Mesenchymal stem cell (in vitro differentiated cells and primary cell): ENCODE measurements around the gene PIN4.

Source experiments
- DNase-seq: peaks from one replicate; pipeline ENCODE4 v3.0.0-alpha.2; 2013
- H2AFZ ChIP-seq: one replicate; pipeline ENCODE4 v1.6.1; 2013; ENCODE audit warnings: low read depth, mild to moderate bottlenecking, control low read depth, inconsistent platforms, low read length, moderate library complexity
- H2AK5ac ChIP-seq: 2 replicates; pipeline ENCODE4 v1.6.1; 2013; ENCODE audit warnings: low read length, moderate library complexity, mild to moderate bottlenecking, inconsistent platforms; ENCODE audit not compliant: severe bottlenecking
- H2BK120ac ChIP-seq: one replicate; pipeline ENCODE4 v1.6.1; 2013; ENCODE audit warnings: low read depth, mild to moderate bottlenecking, inconsistent platforms, low read length, moderate library complexity
- H2BK12ac ChIP-seq, 2 experiments: one replicate each; pipeline ENCODE4 v1.6.1; 2013; ENCODE audit warnings: inconsistent platforms in 2 of 2, low read length in 2 of 2, mild to moderate bottlenecking in 2 of 2, moderate library complexity in 2 of 2, control low read depth in 1 of 2
- H2BK15ac ChIP-seq: one replicate; pipeline ENCODE4 v1.6.1; 2013; ENCODE audit warnings: mild to moderate bottlenecking, low read depth, inconsistent platforms; ENCODE audit not compliant: poor library complexity, severe bottlenecking
- H2BK5ac ChIP-seq: 2 replicates; pipeline ENCODE4 v1.6.1; 2013; ENCODE audit warnings: low read depth, mild to moderate bottlenecking, low read length, control low read depth, inconsistent platforms; ENCODE audit not compliant: poor library complexity, severe bottlenecking
- H3K14ac ChIP-seq, 2 experiments: one replicate each; pipeline ENCODE4 v1.6.1; 2013; ENCODE audit warnings: inconsistent platforms in 2 of 2, low read length in 2 of 2, control low read depth in 1 of 2, mild to moderate bottlenecking in 1 of 2, moderate library complexity in 1 of 2
- H3K18ac ChIP-seq, 2 experiments: one replicate each; pipeline ENCODE4 v1.6.1; 2013; ENCODE audit warnings: inconsistent platforms in 2 of 2, low read length in 2 of 2, control low read depth in 1 of 2, low read depth in 1 of 2, mild to moderate bottlenecking in 1 of 2
- H3K23ac ChIP-seq, 2 experiments: one replicate each; pipeline ENCODE4 v1.6.1; 2013; ENCODE audit warnings: inconsistent platforms in 2 of 2, low read length in 2 of 2, mild to moderate bottlenecking in 2 of 2, moderate library complexity in 2 of 2, control low read depth in 1 of 2
- H3K27ac ChIP-seq: 2 replicates; pipeline ENCODE4 v1.5.1; 2013; ENCODE audit warnings: mild to moderate bottlenecking, moderate library complexity, low read length, control low read depth, inconsistent platforms; ENCODE audit not compliant: poor library complexity, severe bottlenecking
- H3K27me3 ChIP-seq, 2 experiments: 2 replicates each; pipeline versions ENCODE4 v1.6.1 to v1.7.0; 2013; ENCODE audit warnings: low read length in 2 of 2, mild to moderate bottlenecking in 2 of 2, moderate library complexity in 2 of 2, control low read depth in 1 of 2, inconsistent platforms in 1 of 2; ENCODE audit not compliant: control insufficient read depth in 1 of 2, insufficient read depth in 1 of 2
- H3K36me3 ChIP-seq, 2 experiments: 2 replicates each; pipeline versions ENCODE4 v1.6.1 to v1.7.0; 2013; ENCODE audit warnings: low read length in 2 of 2, control low read depth in 1 of 2, inconsistent platforms in 1 of 2, low read depth in 1 of 2, mild to moderate bottlenecking in 1 of 2; ENCODE audit not compliant: insufficient read depth in 2 of 2, control insufficient read depth in 1 of 2
- H3K4ac ChIP-seq, 2 experiments: one replicate each; pipeline ENCODE4 v1.6.1; 2013; ENCODE audit warnings: inconsistent platforms in 2 of 2, low read length in 2 of 2, mild to moderate bottlenecking in 2 of 2, moderate library complexity in 2 of 2, control low read depth in 1 of 2, low read depth in 1 of 2
- H3K4me1 ChIP-seq: 2 replicates; pipeline ENCODE4 v1.6.1; 2013; ENCODE audit warnings: low read depth, low read length, control low read depth; ENCODE audit not compliant: control insufficient read depth, insufficient read depth
- H3K4me2 ChIP-seq: 2 replicates; pipeline ENCODE4 v1.6.1; 2013; ENCODE audit warnings: low read length, mild to moderate bottlenecking, inconsistent platforms; ENCODE audit not compliant: poor library complexity, severe bottlenecking
- H3K4me3 ChIP-seq, 2 experiments: 2 replicates each; pipeline versions ENCODE4 v1.5.1 to v1.7.0; 2013; ENCODE audit warnings: low read length in 2 of 2, mild to moderate bottlenecking in 2 of 2, control low read depth in 1 of 2, low read depth in 1 of 2; ENCODE audit not compliant: insufficient read depth in 1 of 2
- H3K79me1 ChIP-seq: replicated peaks from 2 replicates; pipeline ENCODE4 v1.6.1; 2013; ENCODE audit warnings: mild to moderate bottlenecking, control low read depth, low read length, inconsistent platforms; ENCODE audit not compliant: poor library complexity, severe bottlenecking
- H3K9ac ChIP-seq: 2 replicates; pipeline ENCODE4 v1.7.0; 2013; ENCODE audit warnings: mild to moderate bottlenecking, low read length, moderate library complexity
- H3K9me3 ChIP-seq: 2 replicates; pipeline ENCODE4 v1.7.0; 2013; ENCODE audit warnings: mild to moderate bottlenecking, low read length; ENCODE audit not compliant: control insufficient read depth
- H4K8ac ChIP-seq: one replicate; pipeline ENCODE4 v1.6.1; 2013; ENCODE audit warnings: inconsistent platforms, mild to moderate bottlenecking, low read length, moderate library complexity
- H4K91ac ChIP-seq: one replicate; pipeline ENCODE4 v1.6.1; 2013; ENCODE audit warnings: mild to moderate bottlenecking, low read length, inconsistent platforms
- WGBS: methylation state at CpG from one replicate; pipeline ENCODE4 v1.1.7; 2013; ENCODE audit warnings: mixed read lengths; 5-methylcytosine and 5-hydroxymethylcytosine counted together

Gene PIN4

DNA sequence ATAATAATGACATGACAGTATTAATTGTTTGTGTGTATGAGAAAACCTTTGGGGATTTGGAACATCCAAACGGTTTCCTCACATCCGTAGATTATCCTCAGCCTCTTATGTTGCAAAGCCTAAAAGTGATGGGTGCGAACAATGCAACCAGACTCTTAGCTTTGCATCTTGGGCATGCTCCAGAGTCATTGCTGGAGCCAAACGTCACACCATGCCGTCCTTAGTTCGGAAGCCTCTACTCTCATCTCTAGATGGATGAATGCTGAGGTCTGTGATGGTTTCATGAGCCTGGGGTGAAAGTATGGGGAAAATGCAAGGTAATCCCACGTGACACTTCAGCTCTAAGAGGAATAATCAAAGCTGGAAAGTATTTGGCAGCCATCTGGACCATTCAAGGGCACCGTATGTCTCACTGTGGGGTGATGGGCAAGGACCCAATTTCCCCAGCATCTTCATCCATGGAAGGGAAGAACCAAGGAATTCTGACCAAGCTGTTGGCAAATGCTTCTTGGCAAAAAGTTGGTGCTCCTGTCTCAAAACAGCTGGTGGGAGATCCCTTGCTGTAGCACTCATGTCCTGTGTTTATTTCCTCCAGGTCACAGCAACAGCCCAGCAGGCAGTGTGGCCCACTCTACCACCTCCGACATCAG lies 43.6 kb upstream of the PIN4 start:
- Histone ChIP-seq H3K27me3 (peaks cover 0 to 55% of the 10 kb centered on the region in 2 experiments), H4K8ac (no peak overlapping the region), H3K9me3 (no peaks in the 10 kb centered on the region), H3K4ac (no peak overlapping the region), H2BK15ac (no peak overlapping the region), H3K4me1 (peaks cover 1% of the 10 kb centered on the region), H3K79me1 (no peaks in the 10 kb centered on the region), H3K36me3 (peaks cover 17 to 39% of the 10 kb centered on the region in 2 experiments), H2BK120ac (no peak overlapping the region), H3K14ac (no peak overlapping the region), H2BK5ac (no peak overlapping the region), H4K91ac (no peak overlapping the region), H3K4me2 (no peak overlapping the region), H3K27ac (no peak overlapping the region), H2AK5ac (no peak overlapping the region), H2BK12ac (no peak overlapping the region), H3K4me3 (no peak overlapping the region), H3K18ac (no peak overlapping the region), H3K23ac (no peak overlapping the region), H2AFZ (no peak overlapping the region), H3K9ac (no peak overlapping the region)
- WGBS = 95% methylated on average over 8 of the region's 9 CpGs
- DNase-seq = no peak

DNA sequence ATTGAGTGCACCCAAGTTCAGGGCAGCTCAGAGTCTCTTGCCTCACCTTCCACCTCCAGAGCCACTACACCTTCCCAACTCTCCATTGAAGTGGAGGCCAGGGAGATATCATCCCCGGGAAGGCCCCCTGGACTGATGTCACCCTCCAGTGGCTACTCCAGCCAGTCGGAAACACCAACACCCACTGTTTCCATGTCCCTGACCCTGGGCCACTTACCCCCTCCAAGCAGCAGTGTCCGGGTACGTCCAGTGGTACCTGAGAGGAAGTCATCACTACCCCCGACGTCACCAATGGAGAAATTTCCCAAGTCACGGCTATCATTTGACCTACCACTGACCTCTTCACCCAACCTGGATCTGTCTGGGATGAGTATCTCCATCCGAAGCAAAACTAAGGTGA lies 42.0 kb upstream of the PIN4 start:
- Histone ChIP-seq H2BK120ac (no peak overlapping the region), H2BK15ac (no peak overlapping the region), H3K27ac (no peak overlapping the region), H3K4me2 (no peak overlapping the region), H3K9ac (no peak overlapping the region), H3K36me3 (peaks cover 17 to 48% of the 10 kb centered on the region in 2 experiments), H2AFZ (no peak overlapping the region), H4K91ac (no peak overlapping the region), H3K23ac (no peak overlapping the region), H3K79me1 (no peaks in the 10 kb centered on the region), H3K14ac (no peak overlapping the region), H3K9me3 (no peaks in the 10 kb centered on the region), H3K4ac (no peak overlapping the region), H4K8ac (no peak overlapping the region), H2BK5ac (no peak overlapping the region), H2AK5ac (no peak overlapping the region), H3K27me3 (peaks cover 0 to 55% of the 10 kb centered on the region in 2 experiments), H2BK12ac (no peak overlapping the region), H3K18ac (no peak overlapping the region), H3K4me1 (no peaks in the 10 kb centered on the region), H3K4me3 (no peak overlapping the region)
- DNase-seq = no peak
- 97% methylated on average over 8 of the region's 8 CpGs for WGBS

DNA sequence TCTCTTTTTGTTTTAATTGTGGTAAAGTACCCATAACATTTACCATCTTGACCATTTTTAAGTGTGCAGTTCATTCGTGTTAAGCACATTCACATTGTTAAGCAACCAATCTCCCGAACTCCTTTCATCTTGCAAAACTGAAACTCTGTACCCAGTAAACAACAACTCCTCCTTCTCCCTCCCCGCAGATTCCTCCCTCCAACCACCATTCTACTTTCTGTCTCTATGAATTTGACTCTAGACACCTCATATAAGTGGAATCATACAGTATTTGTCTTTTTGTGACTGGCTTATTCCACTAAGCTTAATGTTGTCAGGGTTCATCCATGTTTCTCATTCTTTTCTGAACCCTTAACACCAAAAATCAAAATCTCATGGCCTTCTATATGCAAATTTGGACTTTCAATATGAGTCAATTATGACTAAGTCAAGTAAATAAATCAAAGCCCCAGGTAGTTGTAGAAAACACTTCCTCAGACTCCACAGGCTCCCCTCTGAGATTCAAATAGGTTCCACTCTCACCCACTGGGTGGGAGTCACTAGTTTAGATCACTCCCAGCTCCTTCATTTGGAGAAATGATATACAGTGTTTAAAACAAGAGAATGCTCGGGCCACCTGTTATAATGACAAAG lies 40.1 kb upstream of the PIN4 start:
- no peak overlapping the region for H2BK120ac ChIP-seq
- no peak overlapping the region for H3K9ac ChIP-seq
- no peak overlapping the region for H2AFZ ChIP-seq
- peaks cover 0 to 59% of the 10 kb centered on the region in 2 experiments for H3K27me3 ChIP-seq
- H3K4me3 ChIP-seq = no peak overlapping the region
- no peaks in the 10 kb centered on the region for H3K9me3 ChIP-seq
- H3K14ac ChIP-seq = no peak overlapping the region
- 88% methylated on average over 3 of the region's 4 CpGs for WGBS
- H3K4me2 ChIP-seq = no peak overlapping the region
- no peak overlapping the region for H3K23ac ChIP-seq
- no peak overlapping the region for H2BK12ac ChIP-seq
- H3K18ac ChIP-seq = no peak overlapping the region
- H4K8ac ChIP-seq = no peak overlapping the region
- no peak overlapping the region for H3K4ac ChIP-seq
- H2BK5ac ChIP-seq = no peak overlapping the region
- no peaks in the 10 kb centered on the region for H3K79me1 ChIP-seq
- H3K27ac ChIP-seq = no peak overlapping the region
- H3K36me3 ChIP-seq = peaks cover 17 to 53% of the 10 kb centered on the region in 2 experiments
- no peaks in the 10 kb centered on the region for H3K4me1 ChIP-seq
- H4K91ac ChIP-seq = no peak overlapping the region
- no peak for DNase-seq
- no peak overlapping the region for H2BK15ac ChIP-seq
- no peak overlapping the region for H2AK5ac ChIP-seq

DNA sequence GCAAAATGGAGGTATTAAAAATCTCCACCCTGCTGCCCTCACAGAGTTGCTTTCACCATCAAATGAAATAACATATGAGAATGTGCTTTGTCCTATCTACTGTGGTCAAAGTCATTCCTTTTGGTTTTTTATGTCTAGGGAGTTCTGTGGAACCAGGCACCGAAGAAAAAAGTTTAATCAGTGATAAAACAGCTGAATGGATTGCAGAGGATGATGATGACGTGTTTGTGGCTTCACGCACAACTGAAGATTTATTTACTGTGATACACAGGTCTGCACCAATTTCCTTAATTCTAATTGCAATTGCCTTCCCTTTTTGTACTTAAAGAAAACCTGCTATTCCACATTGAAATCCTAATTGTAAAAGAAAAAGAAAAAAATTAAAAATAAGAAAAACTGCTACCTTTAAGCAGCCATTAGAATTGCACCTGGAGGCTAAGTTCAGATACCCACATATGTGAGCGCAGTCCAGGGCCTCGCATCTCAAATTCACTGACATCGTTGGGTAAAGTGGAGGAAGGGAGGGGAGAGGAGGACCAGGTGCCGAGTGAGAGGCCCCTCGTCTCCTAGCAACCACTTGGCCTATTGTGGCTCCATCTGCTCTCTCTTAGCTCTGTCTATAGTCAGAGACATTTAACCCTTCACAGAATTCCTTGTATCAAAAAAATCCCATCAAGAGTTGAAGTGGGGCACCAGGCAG lies 39.3 kb upstream of the PIN4 start:
- no peak overlapping the region for H2AFZ ChIP-seq
- no peak overlapping the region for H3K4me2 ChIP-seq
- H2AK5ac ChIP-seq = no peak overlapping the region
- no peak overlapping the region for H3K4me3 ChIP-seq
- H3K36me3 ChIP-seq = peaks cover 17 to 53% of the 10 kb centered on the region in 2 experiments
- H2BK5ac ChIP-seq = no peak overlapping the region
- WGBS = no CpG with 5 or more reads among the region's 8 CpGs
- H2BK12ac ChIP-seq = no peak overlapping the region
- H3K27me3 ChIP-seq = peaks cover 0 to 60% of the 10 kb centered on the region in 2 experiments
- no peak overlapping the region for H2BK15ac ChIP-seq
- no peak for DNase-seq
- no peaks in the 10 kb centered on the region for H3K9me3 ChIP-seq
- no peaks in the 10 kb centered on the region for H3K79me1 ChIP-seq
- H4K8ac ChIP-seq = no peak overlapping the region
- no peak overlapping the region for H3K27ac ChIP-seq
- no peak overlapping the region for H3K14ac ChIP-seq
- H3K4ac ChIP-seq = no peak overlapping the region
- H4K91ac ChIP-seq = no peak overlapping the region
- H3K23ac ChIP-seq = no peak overlapping the region
- no peak overlapping the region for H2BK120ac ChIP-seq
- peaks cover 2% of the 10 kb centered on the region for H3K4me1 ChIP-seq
- no peak overlapping the region for H3K18ac ChIP-seq
- H3K9ac ChIP-seq = no peak overlapping the region
